ENCODE data around the gene SMARCD3. TPM values are rescaled to one million over a fixed set of nuclear protein-coding genes. Genes with fewer than 3 reads are reported as not detected.

SMARCD3 gene
- total and polyA plus RNA-seq, 9 of the 15 experiments (the other 6 are each of a cell fraction or from before 2014, with no cell fraction given) = 0.43 to 3.6 (median 2.6) TPM

DNA sequence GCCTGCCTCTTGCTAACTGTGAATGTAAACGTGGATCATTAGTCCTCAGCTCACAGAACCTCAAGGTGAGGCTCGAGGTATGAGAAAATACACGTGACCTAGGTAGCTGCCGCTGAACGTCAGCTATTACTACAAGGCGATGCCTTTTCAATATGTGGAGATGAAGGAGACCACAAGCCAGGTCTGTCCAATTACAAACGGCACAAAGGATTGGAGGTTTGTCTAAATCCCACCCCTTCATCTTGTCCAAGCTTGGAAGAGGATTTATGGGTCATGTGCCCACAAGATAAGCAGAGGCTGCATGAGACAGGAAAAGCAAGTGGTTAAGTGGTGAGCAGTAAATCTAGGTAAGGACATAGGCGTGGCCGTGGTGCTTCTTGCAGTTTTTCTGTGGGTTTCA lies 41.6 kb downstream of the SMARCD3 start (continued):
- TF ChIP-seq PTRF (tag; IDR thresholded peaks at IDR 0.05) (no peak), HNRNPLL (IDR thresholded peaks at IDR 0.05; ENCODE audit: low read depth, low read length, poor library complexity, severe bottlenecking) (no peak), PHF8 (IDR thresholded peaks at IDR 0.05; ENCODE audit: borderline replicate concordance, low read length) (no peak), ZFPM2 (CRISPR knock-in tag; IDR thresholded peaks at IDR 0.05) (no peak), ZNF324 (CRISPR knock-in tag; IDR thresholded peaks at IDR 0.05) (no peak), BRCA1 (IDR thresholded peaks at IDR 0.05) (no peak), BRCA1 (CRISPR knock-in tag; IDR thresholded peaks at IDR 0.05) (no peak), SAFB (IDR thresholded peaks at IDR 0.05; ENCODE audit: borderline replicate concordance, low read depth, low read length) (no peak), ZFP1 (CRISPR knock-in tag; IDR thresholded peaks at IDR 0.05) (no peak), FOXJ3 (CRISPR knock-in tag; IDR thresholded peaks at IDR 0.05) (no peak), NCOA6 (IDR thresholded peaks at IDR 0.05) (no peak), NUFIP1 (IDR thresholded peaks at IDR 0.05; ENCODE audit: partially characterized antibody) (no peak), ZSCAN29 (IDR thresholded peaks at IDR 0.05) (no peak), TEAD2 (tag; IDR thresholded peaks at IDR 0.05) (no peak), ASH1L (IDR thresholded peaks at IDR 0.05; ENCODE audit: borderline replicate concordance, low read depth, partially characterized antibody) (no peak), ZNF780A (CRISPR knock-in tag; IDR thresholded peaks at IDR 0.05) (no peak), KLF16 (IDR thresholded peaks at IDR 0.05) (no peak; the same call in 1 of the 2 replicates), DACH1 (IDR thresholded peaks at IDR 0.05; ENCODE audit: partially characterized antibody) (peak; percentile 5)
- TF ChIP-seq, protein P1, sequence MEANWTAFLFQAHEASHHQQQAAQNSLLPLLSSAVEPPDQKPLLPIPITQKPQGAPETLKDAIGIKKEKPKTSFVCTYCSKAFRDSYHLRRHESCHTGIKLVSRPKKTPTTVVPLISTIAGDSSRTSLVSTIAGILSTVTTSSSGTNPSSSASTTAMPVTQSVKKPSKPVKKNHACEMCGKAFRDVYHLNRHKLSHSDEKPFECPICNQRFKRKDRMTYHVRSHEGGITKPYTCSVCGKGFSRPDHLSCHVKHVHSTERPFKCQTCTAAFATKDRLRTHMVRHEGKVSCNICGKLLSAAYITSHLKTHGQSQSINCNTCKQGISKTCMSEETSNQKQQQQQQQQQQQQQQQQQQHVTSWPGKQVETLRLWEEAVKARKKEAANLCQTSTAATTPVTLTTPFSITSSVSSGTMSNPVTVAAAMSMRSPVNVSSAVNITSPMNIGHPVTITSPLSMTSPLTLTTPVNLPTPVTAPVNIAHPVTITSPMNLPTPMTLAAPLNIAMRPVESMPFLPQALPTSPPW (CRISPR knock-in tag; IDR thresholded peaks at IDR 0.05) = peak; percentile 26; the same call in 1 of the 2 replicates
- TF ChIP-seq, protein P2, sequence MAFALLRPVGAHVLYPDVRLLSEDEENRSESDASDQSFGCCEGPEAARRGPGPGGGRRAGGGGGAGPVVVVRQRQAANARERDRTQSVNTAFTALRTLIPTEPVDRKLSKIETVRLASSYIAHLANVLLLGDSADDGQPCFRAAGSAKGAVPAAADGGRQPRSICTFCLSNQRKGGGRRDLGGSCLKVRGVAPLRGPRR (CRISPR knock-in tag; IDR thresholded peaks at IDR 0.05) = no peak
- TF ChIP-seq, protein P3, sequence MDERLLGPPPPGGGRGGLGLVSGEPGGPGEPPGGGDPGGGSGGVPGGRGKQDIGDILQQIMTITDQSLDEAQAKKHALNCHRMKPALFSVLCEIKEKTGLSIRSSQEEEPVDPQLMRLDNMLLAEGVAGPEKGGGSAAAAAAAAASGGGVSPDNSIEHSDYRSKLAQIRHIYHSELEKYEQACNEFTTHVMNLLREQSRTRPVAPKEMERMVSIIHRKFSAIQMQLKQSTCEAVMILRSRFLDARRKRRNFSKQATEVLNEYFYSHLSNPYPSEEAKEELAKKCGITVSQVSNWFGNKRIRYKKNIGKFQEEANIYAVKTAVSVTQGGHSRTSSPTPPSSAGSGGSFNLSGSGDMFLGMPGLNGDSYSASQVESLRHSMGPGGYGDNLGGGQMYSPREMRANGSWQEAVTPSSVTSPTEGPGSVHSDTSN (CRISPR knock-in tag; IDR thresholded peaks at IDR 0.05; ENCODE audit: low read depth) = peak; percentile 61; the same call in 1 of the 2 replicates
- TF ChIP-seq, protein P3 (tag; conservative IDR thresholded peaks at IDR 0.05; ENCODE audit: low read depth) = peak; percentile 99

Measured in K562 (cell line).